Measurements from ENCODE around the gene CNTNAP4. TPM values are rescaled to one million over a fixed set of nuclear protein-coding genes. Genes with fewer than 3 reads are reported as not detected.

CNTNAP4 gene
- total and polyA plus RNA-seq, 2 of the 13 experiments (the other 11 are each of a cell fraction or from before 2014, with no cell fraction given), result not detected

DNA sequence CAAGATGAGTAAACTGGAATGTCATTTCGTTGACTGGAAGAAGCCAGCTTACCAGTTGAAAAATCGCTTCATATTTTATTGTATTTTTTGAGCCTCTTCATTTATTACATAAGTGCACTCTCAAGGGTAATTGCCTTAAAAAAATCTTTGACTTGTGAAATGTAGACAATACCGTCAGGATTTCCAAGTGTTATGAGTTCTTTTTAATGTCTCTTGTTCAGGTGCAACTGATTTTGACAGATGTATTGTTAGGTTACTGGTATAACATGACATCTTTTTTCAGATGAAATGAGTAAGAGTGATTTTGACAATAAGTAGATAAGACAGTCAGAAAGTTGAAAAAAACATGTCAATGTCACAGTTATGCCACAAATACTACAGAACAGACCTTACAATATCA, 169.1 kb downstream of the CNTNAP4 start:
- ChIA-PET CTCF (ENCODE audit: low intra/inter-chr PET ratio, low total read pairs) (no interaction called here), POLR2A (no interaction called here)
- TF ChIP-seq SRY (CRISPR knock-in tag; IDR thresholded peaks at IDR 0.05), result no peak
- TF ChIP-seq, protein P1, sequence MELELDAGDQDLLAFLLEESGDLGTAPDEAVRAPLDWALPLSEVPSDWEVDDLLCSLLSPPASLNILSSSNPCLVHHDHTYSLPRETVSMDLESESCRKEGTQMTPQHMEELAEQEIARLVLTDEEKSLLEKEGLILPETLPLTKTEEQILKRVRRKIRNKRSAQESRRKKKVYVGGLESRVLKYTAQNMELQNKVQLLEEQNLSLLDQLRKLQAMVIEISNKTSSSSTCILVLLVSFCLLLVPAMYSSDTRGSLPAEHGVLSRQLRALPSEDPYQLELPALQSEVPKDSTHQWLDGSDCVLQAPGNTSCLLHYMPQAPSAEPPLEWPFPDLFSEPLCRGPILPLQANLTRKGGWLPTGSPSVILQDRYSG (CRISPR knock-in tag; IDR thresholded peaks at IDR 0.05), result no peak
- TF ChIP-seq, protein P2, sequence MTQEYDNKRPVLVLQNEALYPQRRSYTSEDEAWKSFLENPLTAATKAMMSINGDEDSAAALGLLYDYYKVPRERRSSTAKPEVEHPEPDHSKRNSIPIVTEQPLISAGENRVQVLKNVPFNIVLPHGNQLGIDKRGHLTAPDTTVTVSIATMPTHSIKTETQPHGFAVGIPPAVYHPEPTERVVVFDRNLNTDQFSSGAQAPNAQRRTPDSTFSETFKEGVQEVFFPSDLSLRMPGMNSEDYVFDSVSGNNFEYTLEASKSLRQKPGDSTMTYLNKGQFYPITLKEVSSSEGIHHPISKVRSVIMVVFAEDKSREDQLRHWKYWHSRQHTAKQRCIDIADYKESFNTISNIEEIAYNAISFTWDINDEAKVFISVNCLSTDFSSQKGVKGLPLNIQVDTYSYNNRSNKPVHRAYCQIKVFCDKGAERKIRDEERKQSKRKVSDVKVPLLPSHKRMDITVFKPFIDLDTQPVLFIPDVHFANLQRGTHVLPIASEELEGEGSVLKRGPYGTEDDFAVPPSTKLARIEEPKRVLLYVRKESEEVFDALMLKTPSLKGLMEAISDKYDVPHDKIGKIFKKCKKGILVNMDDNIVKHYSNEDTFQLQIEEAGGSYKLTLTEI (CRISPR knock-in tag; conservative IDR thresholded peaks at IDR 0.05), result no peak
- TF ChIP-seq, protein P3, sequence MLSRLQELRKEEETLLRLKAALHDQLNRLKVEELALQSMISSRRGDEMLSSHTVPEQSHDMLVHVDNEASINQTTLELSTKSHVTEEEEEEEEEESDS (CRISPR knock-in tag; IDR thresholded peaks at IDR 0.05; ENCODE audit: borderline replicate concordance), result no peak
- TF ChIP-seq BHLHE40 (IDR thresholded peaks at IDR 0.05; ENCODE audit: low read length), result no peak
- TF ChIP-seq PPARG (CRISPR knock-in tag; conservative IDR thresholded peaks at IDR 0.05), result no peak
- TF ChIP-seq BRD4 (CRISPR knock-in tag; IDR thresholded peaks at IDR 0.05), result no peak
- TF ChIP-seq SNRNP70 (IDR thresholded peaks at IDR 0.05; ENCODE audit: low read depth, low read length), result no peak
- TF ChIP-seq ZKSCAN8 (CRISPR knock-in tag; IDR thresholded peaks at IDR 0.05; ENCODE audit: borderline replicate concordance), result no peak
- no peak for TF ChIP-seq ZNF563 (CRISPR knock-in tag; IDR thresholded peaks at IDR 0.05)
- no peak for TF ChIP-seq ZNF274 (CRISPR knock-in tag; IDR thresholded peaks at IDR 0.05)
- TF ChIP-seq ZNF775 (CRISPR knock-in tag; IDR thresholded peaks at IDR 0.05; ENCODE audit: borderline replicate concordance), result no peak
- ATAC-seq (no peak), FAIRE-seq (no peak), DNase-seq (ENCODE audit: low spot score) (no peak)
- Histone ChIP-seq H3K4me1 (ENCODE audit: insufficient read depth, low read length) (no peaks in the 10 kb centered on the region), H3K36me3 (replicated peaks in 1 of 2; ENCODE audit: control insufficient read depth in 1 of 2, insufficient read depth in 2 of 2, low read length in 2 of 2) (no peaks in the 10 kb centered on the region), H3K9me3 (ENCODE audit: low read length) (no peaks in the 10 kb centered on the region), H3K9ac (ENCODE audit: insufficient read depth, low read depth, low read length) (no peak overlapping the region), H3K4me3 (replicated peaks in 1 of 3; ENCODE audit: insufficient read depth in 1 of 3, low read depth in 2 of 3, low read length in 3 of 3) (no peak overlapping the region), H3K27me3 (ENCODE audit: control insufficient read depth in 1 of 2, insufficient read depth in 2 of 2, low read length in 2 of 2) (no peaks in the 10 kb centered on the region), H3K4me2 (ENCODE audit: low read depth, low read length) (no peak overlapping the region), H4K20me1 (ENCODE audit: insufficient read depth, low read length) (no peaks in the 10 kb centered on the region), H3K27ac (ENCODE audit: extremely low read length, insufficient read depth, low read length) (no peak overlapping the region), H3K79me2 (ENCODE audit: insufficient read depth, low read length) (no peaks in the 10 kb centered on the region), H2AFZ (ENCODE audit: low read length) (no peak overlapping the region)
- intact Hi-C loops (cut with micrococcal nuclease; ENCODE audit: unreplicated experiment) (loop anchor here (1.0 kb wide), 1 partner anchor 40 kb away; no protein-coding TSS in a partner anchor), in situ Hi-C loops (cut with HindIII; ENCODE audit: extremely low pct_ligation_motif_present, low pct_unique_long_range_greater_than_20kb) (no loop called here)
- WGBS (ENCODE audit: low lambda C conversion rate), result 4% methylated on average over 3 of the region's 3 CpGs
- no TSS peak for BruUV-seq (replicated peaks)

Measured in HepG2 (cell line).